DMS153 treated with DMSO at 0.1 percent for 48 hours (cell line): ENCODE results near the gene MOB2.
"Not testable (repeated sequence)": the region's sequence is repeated elsewhere in the genome, so short reads cannot be mapped to it uniquely, and the experiment has no call there.

ENCODE experiments used
- DNase-seq: peaks from one replicate; lab custom pipeline; 2025; ENCODE audit not compliant: unreplicated experiment; lab: John Stamatoyannopoulos, UW

MOB2 gene

GRCh38 chr11:1446623-1447022, 40.0 kb downstream of the MOB2 start:
- DNase-seq = no peak

- DNase-seq = no peak
Measured at GRCh38 chr11:1445741-1446445, 40.7 kb downstream of the MOB2 start.

- no peak for DNase-seq
Measured at GRCh38 chr11:1444823-1445422, 41.7 kb downstream of the MOB2 start.

DNA sequence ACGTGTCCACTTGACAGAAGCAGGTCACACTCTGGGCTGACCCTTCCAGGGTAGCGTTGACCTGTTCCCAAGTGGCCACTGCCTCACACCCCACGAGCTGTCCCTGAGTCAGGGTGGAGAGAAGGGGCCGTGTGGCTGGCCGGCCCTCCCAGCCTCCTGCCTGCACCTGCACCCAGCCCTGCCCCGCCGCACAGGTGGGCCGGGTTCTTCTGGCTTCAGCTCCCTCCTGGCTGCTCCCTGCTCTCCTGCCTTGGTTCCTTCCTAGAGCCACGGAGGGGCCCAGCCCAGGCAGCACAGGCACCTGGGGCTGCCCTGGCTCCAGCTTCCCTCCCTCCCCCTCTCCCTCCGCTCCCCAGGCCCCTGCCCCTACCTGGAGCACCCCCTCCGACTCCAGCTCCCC, 42.3 kb downstream of the MOB2 start:
- DNase-seq = no peak

DNA sequence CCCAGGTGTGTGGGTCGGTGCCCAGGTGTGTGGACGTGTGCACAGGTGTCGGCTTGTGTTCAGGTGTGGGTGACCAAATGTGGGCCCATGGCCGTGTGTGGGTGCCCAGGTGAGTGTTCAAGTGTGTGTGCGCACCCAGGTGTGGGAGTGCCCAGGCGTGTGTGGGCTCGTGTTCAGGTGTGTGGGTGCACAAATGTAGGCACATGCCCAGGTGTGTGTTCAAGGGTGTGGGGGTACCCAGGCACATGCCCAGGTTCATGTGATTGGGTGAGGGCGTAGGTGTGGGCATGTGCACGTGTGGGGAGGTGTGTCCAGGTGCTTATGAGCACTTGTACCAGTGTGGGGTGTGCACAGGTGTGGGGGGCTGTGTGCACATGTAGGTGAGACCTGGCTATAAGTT, 42.8 kb downstream of the MOB2 start:
- no peak for DNase-seq

DNA sequence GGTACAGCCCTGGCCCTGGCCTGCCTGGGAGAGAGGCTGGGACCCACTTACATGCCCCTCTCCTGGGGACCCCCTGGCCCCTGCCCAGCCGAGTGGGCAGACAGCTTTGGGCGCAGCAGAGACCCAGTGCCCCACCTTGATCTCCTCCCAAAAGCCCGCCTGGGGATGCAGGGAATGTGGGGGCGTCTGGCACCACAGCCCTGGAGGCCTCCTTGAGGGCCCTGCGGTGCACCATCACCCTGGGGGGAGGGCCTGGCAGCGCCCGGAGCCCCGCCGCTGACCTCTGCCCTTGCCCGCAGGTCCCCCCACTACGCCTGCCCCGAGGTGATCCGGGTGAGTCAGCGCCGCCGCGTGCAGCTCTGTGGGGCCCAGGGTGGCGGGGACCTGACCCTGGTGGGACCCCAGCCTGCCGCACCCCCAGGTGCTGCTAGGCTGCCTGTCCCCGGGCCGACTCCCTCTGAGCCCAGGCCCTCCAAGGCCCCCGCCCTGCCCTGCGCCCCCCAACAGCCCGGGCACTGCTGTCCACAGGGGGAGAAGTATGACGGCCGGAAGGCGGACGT, 43.7 kb downstream of the MOB2 start:
- DNase-seq = no peak

DNA sequence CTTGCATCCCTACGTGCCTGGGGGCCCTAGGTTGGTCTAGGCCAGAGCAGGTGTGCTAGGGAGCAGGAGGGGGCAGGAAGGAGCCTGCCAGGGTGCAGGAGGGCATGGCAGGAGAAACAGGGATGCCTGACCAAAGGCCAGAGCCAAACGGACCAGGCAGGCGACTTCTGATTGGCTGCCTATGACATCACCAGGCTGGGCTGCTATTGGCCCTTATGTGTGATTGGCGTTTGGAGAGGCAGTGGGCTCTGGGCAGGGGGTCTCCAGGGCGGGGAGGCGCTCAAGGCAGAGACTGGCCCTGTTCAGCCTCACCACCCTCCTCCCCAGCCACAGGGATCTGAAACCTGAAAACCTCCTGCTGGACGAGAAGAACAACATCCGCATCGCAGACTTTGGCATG, 44.4 kb downstream of the MOB2 start:
- no peak for DNase-seq

DNA sequence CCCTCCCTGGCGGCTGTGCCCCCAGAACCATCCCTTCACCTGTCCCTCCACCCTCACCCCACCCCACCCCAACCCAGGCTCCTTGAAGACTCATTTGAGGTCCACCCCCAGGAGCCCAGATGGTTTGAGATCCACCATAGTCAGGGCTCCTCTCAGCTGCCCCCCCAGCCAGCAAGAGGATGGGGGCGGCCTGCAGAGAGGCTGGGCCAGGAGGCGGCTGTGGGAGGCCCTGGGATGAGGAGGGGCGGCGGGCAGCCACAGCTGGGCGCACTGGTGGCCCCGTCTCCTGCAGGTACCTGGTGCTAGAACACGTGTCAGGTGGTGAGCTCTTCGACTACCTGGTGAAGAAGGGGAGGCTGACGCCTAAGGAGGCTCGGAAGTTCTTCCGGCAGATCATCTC, 46.1 kb downstream of the MOB2 start:
- no peak for DNase-seq

DNA sequence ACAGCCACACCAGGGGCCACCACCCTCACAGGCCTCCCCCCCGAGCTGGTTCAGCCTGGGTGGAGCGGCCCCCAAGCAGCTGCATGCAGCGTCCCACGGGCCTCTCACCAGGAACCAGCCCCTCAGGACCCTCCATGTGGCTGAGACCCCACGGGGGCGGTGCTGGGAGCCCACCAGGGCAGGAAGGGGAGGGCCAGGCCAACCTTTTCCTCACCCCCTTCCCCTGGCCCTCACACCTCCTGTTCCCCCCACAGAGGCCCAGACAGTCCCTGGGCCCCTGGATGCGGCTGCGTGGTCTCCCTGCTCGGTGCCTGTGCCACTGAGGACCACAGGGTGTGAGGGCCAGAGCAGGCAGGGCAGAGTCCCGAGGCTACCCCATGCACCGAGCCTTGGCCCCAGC, 46.5 kb downstream of the MOB2 start:
- no peak for DNase-seq

DNA sequence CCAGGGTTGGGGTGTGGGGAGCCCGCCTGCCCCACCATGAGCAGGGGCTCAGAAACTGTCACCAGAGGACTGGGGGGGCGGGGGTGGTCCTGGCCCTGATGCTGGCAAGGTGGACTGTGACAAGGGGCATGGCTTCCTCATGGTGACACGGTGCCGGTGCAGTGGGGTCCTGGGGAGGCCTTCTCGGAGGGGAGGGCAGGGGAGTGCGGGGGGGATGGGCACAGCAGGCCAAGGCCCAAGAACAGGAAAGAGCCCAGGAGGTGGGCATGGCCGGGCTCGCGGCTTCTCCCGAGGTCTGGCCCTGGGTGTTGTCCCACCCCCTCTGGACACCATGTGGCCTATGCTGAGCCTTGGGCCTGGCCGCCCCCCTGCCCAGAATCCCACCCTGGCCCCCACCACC, 47.2 kb downstream of the MOB2 start:
- DNase-seq = no peak

DNA sequence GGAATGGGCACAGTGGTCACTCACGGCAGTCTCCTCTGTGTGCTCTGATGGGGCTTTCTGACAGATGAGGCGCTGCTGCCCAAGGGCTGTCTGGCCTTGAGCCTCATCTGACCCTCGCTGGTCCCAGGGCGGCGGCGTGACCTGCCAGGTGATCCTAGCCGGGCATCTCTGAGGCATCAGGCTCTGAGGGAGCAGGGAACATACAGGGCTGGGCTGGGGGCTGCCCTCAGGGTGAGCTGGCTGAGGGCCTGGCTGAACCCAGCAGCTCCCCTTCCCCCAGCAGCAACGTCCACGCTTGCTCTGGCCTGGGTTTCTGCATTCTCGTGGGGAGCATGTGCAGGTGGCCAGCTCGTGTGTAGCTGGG, 47.6 kb downstream of the MOB2 start:
- DNase-seq = no peak

- DNase-seq = no peak
Measured at GRCh38 chr11:1438261-1438966, 48.2 kb downstream of the MOB2 start.

DNA sequence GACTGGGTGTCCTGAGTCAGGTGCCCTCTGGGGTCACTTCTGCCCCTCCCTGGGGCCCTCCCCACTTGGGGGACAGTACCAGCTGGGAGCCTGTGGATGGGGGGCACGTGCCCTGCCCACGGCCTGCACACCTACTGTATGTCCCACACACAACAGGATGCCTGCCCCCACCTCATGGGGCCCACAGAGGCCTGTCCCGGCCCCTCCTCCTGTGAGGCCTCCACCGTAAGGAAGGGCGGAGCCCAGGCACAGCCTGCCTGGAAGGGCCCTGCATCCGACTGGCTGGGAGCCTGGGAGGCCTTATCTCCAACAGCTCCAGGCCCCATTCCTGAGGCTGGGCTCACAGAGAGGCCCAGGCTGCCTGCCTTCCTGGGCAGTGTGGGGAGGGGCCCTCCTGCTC, 49.1 kb downstream of the MOB2 start:
- DNase-seq = no peak

DNA sequence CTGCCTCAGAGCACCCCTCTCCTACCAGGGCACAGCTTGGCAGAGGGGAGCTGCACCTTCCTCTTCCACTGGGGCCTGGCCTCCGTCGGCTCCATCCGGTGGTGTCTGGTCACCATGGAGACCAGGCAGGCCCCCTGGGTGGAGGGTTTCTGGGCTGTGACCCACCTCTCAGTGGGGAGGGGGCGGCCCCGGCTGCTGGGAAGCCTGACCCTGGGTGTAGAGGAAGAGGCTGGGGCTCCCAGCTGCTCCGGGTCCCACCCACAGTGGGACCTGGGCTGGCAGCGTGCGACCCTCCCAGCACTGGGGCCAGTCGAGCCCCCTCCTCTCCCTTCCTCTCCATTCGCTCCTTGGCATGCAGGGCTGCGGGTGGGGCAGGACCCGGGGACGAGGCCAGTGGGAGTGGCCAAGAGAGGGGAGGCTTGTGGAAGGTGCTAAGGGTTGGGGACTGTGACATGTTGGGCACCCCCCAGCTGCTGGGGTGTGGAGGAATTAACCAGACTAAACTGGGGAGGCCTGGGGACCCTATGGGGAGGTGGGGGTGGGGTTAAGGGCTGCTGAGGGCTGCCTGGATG, 50.0 kb downstream of the MOB2 start:
- DNase-seq = no peak

GRCh38 chr11:1435820-1436467, 50.6 kb downstream of the MOB2 start:
- DNase-seq = no peak

GRCh38 chr11:1435479-1435819, 51.1 kb downstream of the MOB2 start:
- DNase-seq = not testable (repeated sequence)

DNA sequence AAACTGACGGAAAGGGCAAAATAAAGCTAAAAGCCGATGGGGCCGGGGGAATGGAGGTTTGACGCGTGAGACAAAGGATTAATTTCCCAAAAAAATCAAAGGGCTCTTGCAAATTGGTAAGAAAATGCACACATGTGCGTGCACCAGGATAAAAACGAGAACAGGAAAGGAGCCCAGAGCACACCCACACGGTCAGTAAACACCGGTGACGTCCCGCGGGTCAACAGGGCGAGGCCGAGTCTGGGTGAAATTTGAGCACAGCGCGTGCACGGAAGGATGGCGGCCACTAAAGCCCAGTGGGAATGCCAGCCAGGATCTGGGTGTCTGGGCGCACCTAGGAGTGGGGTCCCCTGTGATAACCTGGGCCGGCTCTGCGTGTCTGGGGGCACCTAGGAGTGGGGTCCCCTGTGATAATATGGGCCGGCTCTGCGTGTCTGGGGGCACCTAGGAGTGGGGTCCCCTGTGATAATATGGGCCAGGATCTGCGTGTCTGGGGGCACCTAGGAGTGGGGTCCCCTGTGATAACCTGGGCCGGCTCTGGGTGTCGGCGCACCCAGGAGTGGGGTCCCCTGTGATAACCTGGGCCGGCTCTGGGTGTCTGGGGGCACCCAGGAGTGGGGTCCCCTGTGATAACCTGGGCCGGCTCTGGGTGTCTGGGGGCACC, 52.5 kb downstream of the MOB2 start:
- no peak for DNase-seq

DNA sequence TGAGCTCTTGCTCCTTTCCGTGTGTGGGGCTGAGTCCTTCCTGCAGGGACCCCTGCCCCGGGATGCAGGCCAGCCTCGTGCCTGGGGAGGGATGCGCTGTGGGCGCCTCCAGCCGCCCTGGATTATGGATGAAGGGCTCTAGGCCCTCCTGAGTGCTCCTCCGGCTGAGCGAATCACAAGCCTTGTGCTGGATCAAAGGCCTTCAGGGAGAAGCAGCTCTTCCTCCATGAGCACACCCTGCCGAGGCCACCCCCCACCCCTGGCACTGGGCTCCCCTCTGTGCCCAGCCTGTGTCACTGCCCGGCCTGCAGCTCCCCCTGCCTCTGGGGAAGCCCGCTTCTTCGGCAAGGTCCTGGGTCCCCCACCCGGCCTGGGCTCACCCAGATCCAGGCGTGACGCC, 53.0 kb downstream of the MOB2 start:
- DNase-seq = no peak

- no peak for DNase-seq
Measured at GRCh38 chr11:1428762-1429316, 57.7 kb downstream of the MOB2 start.

GRCh38 chr11:1425439-1425838, 61.1 kb downstream of the MOB2 start:
- DNase-seq = no peak

GRCh38 chr11:1425006-1425405, 61.6 kb downstream of the MOB2 start:
- no peak for DNase-seq
